GM19035 (cell line): ENCODE results near the gene STK24.
"Not testable (repeated sequence)": the region's sequence is repeated elsewhere in the genome, so short reads cannot be mapped to it uniquely, and the experiment has no call there.

Source experiments
- ATAC-seq: cut with Tn5 transposase; IDR thresholded peaks from one replicate; pipeline ENCODE4 v1.9.1; 2021; ENCODE audit not compliant: unreplicated experiment

Gene STK24

GRCh38 chr13:98576963-98577835, at the start of gene STK24:
Gene STK24 (minus strand): TSS chr13:98577107. CDS start chr13:98576786, 321 bp downstream.
- peak; percentile 62 for ATAC-seq

DNA sequence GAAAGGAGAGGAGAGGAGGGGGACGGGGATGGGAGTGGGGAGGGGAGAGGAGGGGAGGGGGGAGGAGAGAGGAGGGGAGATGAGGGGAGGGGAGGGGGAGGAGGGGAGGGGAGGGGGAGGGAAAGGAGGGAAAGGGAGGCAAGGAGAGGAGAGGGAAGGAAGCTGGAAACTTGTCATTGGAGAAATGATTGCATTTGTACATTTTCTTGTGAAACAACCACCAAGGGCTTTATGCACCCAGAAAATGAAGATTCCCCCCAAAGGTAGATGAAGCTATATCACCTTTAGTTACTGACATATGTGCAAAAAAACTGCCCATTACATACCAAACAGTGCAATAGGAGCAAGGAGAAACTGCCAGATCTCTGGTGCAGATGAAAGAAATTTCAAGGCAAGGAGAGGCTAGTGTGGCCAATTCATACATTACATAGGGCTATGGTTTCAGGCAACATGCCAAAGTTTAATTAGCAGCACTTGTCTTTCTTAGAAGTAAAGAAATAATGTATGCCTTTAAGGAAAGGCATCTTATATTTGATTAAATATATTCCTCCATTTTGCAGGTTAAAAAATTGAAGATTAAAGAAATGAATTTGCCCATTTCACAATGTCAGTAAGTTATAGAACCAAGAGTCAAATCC, 49.5 kb upstream of the STK24 start:
- no peak for ATAC-seq

DNA sequence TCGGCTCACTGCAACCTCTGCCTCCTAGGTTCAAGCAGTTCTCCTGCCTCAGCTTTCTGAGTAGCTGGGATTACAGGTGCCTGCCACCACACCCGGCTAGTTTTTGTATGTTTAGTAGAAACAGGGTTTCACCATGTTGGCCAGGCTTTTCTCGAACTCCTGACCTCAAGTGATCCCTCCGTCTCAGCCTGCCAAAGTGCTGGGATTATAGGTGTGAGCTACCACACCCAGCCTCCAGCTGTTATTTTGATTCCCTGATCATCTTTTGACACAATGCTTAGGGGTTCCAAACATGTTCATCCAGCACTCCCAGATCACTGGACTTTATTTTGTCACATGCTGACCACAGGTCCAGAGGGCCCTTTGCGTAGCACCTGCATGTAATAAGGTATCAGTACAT, 47.7 kb upstream of the STK24 start:
- not testable (repeated sequence) for ATAC-seq

DNA sequence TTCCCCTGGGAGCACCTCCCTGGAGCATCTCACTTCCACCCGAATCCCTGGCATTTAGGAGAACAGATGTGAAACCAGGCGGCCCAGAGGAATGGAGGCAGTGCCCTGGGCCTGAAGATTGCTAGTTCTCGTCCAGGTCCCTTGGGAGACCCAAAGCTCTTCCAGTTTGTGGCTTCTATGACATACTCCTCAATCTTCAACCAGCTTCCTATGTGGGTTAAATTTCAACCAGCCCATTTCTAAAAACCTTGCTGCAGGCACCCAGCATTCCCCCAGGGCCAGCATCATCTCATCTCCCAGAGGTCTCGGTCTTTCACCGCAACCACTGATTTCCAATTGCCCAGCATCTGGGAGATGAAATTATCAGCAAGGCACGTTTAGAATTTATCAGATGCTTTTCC, 46.0 kb upstream of the STK24 start:
- no peak for ATAC-seq

- ATAC-seq: no peak
These were observed 42.6 kb upstream of the STK24 start for GRCh38 chr13:98619556-98619955.

DNA sequence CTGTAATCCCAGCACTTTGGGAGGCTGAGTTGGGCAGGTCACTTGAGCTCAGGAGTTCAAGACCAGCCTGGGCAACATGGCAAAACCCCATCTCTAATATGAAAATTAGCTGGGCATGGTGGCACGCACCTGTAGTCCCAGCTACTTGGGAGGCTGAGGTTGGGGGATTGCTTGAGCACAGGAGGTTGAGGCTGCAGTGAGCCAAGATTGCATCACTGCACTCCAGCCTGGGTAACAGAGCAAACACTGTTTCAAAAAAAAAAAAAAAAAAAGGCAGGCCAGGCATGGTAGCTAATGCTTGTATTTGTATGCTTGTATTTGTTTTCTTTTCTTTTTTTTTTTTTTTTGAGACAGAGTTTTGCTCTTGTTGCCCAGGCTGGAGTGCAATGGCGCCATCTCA, 38.7 kb upstream of the STK24 start:
- ATAC-seq: not testable (repeated sequence)

DNA sequence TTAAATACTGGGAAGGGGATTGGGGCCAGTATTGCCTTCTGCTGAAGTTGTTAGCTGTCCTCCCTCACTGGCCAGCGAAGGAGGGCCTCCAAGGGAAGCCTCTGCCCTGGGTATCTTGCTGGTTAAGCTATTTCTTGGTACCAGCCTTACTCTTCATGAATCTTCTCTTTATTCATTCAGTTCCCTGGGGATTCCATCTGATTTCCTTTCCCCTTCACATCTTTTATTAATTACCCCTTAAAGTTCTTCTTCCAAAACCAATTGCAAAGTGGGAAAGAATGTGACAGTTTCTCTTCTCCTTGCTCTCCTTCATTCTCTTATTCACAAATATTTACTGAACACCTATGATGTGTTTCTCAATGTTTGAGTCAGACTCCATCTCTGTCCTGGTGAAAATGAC, 36.7 kb upstream of the STK24 start:
- ATAC-seq: no peak

DNA sequence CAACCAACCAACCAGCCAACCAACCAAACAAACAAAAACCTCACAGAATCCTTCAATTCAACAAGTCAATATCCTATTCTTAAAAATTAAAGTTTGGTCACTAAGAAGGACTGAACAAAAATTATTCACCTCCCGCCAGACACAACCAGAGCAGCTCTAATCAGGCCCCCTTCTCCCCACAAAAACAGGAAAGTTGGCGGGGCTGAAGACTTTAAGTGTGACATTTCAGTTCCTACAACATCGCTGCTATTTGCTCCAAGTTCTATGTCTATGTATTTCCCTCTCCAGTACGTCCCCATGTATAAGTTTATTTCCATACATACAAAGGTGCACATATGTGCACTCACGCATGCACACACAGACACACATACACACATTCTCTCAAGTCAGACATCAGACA, 32.8 kb upstream of the STK24 start:
- ATAC-seq: no peak

DNA sequence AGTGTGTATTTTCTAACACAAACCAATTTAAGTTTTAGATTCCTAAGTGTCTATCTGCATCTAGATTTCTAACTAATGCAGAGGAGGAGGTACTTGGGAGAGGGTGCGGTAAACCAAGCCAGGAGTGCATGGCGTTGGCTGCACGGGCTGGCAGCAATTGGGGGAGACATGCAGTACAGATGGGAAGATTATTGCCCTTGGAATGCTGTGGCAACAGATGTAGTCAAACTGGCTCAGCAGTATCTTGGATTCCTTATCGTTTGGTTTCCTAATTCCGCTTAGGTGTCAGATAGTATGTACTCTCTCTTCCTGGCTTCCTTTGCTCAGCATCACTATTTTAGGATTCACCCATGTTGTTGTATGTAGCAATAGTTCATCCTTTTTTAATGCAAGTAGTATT, 29.4 kb upstream of the STK24 start:
- no peak for ATAC-seq

GRCh38 chr13:98599502-98600328, 22.8 kb upstream of the STK24 start:
- ATAC-seq: no peak

GRCh38 chr13:98598043-98598442, 21.1 kb upstream of the STK24 start:
- no peak for ATAC-seq

GRCh38 chr13:98595134-98595533, 18.2 kb upstream of the STK24 start:
- ATAC-seq: no peak

DNA sequence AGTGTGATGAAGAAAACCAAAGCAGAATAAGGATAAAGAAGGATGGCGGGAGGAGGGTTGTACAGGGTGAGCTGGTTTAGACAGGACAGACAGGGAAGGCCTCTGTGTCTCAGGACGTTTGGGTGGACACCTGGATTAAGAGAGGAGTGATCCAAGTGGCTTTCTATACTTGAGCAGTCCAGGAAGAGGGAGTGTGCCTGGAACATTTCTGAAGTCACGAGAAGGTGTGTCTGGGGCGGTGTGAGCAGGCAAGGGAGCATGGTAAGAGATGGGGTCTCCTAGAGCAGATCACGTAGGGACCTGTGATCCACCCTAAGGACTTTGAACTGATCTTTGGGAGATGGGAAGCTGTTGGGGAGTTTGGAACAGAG, 15.4 kb upstream of the STK24 start:
- no peak for ATAC-seq

- ATAC-seq: no peak
These were observed 14.9 kb upstream of the STK24 start for GRCh38 chr13:98591721-98592361.

DNA sequence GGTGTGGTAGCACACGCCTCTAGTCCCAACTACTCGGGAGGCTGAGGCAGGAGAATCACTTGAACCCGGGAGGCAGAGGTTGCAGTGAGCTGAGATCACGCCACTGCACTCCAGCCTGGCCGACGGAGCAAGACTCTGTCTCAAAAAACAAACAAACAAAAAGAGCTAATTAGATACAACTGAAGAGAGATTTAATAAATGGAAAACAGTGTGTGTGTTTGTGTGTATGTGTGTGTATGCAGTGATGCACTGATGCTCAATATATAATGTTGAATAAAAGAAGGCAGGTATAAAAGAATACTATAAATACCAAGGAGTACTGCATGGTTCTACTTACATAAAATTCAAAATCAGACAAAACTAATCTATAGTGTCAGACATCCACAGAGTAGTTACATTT, 13.6 kb upstream of the STK24 start:
- not testable (repeated sequence) for ATAC-seq

DNA sequence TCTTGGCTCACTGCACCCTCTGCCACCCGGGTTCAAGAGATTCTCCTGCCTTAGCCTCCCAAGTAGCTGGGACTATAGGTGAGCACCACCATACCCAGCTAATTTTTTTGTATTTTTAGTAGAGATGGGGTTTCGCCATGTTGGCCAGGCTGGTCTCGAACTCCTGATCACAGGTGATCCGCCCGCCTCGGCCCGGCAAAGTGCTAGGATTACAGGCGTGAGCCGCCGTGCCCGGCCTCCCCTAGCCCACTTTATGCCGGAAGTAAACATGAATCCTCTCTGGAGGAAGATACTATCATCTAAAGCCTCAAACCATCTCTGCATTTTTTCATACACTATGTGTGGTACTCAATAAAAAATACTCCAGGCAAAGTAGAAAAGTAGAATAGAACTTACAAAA, 12.6 kb upstream of the STK24 start:
- not testable (repeated sequence) for ATAC-seq

DNA sequence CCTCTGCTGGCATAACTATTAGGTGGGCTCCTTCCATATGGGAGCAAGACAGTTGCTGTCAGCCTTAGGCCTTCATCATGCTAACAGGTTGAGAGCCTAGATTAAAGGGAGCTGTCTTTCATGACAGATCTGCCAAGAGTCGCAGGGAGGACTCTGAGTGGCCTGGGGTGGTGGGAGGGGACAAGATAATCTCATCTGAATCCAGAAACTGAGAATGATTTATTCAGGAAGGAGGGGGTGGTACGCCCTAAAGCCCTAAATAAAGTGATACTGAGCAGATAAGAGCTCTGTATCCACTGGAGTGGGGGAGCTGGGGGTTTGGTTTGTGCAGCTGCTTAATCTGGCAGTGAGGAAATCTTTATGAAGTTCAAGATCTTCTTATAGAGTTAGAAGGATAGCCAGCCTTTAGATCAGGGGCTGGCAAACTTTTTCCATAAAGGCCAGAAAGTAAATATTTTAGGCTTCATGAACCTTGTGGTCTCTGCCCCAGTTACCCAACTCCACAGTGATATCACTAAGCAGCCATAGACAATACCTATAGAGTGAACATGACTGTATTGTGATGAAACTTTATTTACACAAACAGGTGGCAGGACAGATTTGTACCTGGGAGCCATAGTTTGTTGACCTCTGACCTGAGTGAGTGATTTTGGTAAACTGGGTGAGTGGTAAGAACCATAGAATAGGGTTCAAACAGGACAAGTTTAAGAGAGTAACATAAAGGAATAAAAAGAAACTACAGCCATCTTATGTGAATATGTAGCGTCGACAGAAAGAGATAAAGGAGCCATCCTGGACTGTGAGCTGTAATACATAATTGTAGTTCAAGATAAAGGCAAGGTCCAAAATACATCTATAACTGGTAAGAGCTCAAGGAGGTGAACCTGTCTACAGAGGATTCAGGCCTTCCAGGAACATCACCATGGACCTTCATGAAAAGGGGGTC, 9.8 kb upstream of the STK24 start:
- no peak for ATAC-seq

- ATAC-seq: no peak
These were observed 9.0 kb upstream of the STK24 start for GRCh38 chr13:98585946-98586345.

GRCh38 chr13:98585398-98585754, 8.5 kb upstream of the STK24 start:
- ATAC-seq: no peak
